ELF-1 (cell line): ENCODE results near the gene FAN1.
"Not testable (repeated sequence)": the region's sequence is repeated elsewhere in the genome, so short reads cannot be mapped to it uniquely, and the experiment has no call there.

Source experiments
- DNase-seq: peaks from one replicate; pipeline ENCODE4 v3.0.0-alpha.2; 2016; ENCODE audit warnings: low read depth, low spot score

The FAN1 gene

DNA sequence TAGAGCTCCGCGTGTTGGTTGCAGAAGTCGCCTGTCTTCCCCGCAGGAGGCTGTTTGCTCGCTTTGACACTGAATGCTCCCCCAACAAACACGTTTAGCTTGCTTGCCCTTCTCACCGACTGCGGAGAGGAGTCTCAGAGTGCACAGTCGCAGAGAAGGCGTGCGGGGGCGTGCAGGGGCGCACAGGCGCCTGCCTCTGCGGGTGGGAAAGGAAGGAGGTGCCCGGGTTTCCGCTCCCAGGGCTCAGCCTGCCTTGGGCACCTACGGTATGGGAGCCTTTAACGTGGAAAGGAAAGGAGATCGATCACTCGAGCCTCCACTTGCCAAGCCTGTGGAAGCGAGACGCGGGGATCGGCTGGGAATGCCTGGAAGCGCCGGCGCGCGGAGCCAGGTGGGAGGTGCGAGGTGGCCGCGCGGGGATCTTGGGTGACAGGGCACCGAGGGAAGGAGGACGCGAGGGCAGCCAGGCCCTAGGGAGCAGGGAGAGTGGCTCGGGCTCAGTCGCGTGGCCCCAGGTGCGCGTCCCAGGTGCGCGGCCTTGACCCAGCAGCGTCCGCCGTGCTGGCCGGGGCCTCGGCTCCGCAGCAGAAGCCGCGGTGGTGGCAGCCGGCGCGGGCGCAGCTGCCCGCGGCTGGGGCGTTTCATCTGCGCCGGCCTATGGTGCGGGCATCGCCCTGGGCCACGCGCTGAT is at the start of gene FAN1:
Gene FAN1 (plus strand): TSS at position 419 of the 691 bp plus-strand sequence. CDS start 749 bp downstream, outside the sequence.
- DNase-seq, result peak; percentile 91

- peak; percentile 9 for DNase-seq
Measured at GRCh38 chr15:30859091-30859874, 44.4 kb upstream of the FAN1 start.

DNA sequence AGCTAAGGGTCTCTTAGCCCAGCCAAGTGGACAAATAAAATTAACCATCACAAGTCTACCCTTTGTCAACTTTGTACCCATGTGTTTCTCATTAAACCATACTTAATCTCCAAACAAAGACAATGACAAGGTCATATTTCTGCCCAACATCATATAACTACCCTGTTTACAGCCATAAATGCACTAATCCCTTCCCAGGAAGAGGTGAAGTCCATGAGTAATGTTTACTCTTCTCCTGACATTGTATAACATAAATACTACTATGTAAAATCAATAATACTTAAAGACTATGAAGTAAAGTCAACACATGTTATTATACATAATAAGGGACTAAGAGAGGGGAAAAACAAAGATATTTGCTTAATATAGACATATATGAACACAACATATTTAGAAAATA is 38.5 kb upstream of the FAN1 start:
- DNase-seq, result no peak

- no peak for DNase-seq
Measured at GRCh38 chr15:30870681-30871080, 33.0 kb upstream of the FAN1 start.

DNA sequence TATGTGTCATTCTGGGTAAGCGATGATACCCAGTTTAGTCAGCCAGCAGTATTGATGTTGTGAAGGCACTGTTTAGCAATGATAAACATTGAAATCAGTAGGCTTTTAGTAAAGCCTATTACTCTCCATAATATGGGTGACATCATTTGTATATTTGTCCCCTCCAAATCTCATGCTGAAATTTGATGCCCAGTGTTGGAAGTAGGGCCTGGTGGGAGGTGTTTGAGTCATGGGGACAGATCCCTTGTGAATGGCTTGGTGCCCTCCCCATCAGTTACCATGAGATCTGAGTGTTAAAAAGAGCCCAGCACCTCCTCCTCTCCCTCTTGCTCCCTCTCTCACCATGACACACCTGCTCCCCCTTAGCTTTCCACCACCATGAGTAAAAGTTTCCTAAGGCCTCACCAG is 31.4 kb upstream of the FAN1 start:
- no peak for DNase-seq

DNA sequence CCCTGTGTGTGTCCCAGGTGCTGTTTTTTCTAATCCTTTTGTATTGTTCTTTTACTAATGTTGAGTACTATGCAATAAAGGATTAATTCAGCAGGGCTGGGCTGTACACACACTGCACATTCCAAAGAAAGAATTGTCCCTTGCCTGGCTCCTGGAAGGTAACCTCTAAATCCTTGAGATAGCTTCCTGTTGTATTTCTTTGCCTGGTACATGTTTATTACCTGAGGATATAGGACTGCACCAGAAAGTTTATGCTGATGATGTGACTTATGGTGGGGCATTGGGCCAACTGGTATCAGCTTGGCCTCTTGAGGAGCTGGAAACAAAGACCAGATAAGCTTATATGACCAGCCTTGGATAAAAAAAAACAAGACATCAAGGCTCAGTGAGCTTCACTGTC is 26.6 kb upstream of the FAN1 start:
- DNase-seq, result no peak

DNA sequence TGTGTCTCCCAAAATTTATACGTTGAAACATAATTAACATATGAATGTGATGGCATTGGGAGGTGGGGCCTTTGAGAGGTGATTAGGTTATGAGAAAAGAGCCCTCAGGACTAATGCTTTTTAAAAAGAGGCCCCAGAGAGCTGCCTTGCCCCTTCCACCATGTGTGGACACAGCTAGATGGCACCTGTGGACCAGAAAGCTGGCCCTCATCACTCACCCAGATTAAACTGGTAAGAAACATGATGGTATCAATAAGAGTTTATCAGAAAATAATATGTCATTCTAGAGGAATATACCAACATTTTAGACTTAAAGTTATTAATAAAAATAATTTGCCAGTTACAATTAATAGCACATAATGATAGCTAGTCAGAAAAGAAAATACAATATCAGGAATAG is 25.2 kb upstream of the FAN1 start:
- DNase-seq, result no peak

DNA sequence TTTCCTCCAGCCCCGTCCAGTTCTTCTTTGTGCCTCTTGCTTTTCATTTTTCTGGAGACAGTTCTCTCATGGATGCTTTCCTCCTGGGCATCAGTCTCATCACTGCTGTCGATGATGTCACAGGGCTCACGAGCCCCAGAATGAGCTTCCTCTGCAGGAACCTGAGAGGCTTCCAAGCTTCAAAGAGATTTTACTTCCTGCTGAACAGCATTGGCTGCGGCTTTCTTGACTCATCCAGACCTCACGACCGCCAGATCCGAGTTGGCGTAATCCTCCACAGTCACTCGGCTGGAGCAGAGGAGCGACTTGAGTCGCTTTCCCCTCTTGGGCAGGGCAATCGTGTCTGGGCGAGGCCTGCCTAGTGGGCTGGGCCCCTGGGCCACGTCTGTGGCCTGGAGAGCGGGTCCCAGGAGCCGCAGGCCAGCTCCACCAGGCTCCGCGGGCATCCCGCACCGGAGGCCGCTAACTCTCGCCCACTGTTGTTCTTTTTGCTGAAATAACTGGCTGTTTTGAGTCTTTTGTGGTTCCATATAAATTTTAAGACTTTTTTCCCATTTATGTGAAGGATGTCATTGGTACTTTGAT is 20.8 kb upstream of the FAN1 start:
- no peak for DNase-seq

- not testable (repeated sequence) for DNase-seq
Measured at GRCh38 chr15:30883666-30884065, 20.0 kb upstream of the FAN1 start.

GRCh38 chr15:30885814-30886213 is 17.9 kb upstream of the FAN1 start:
- DNase-seq, result peak; percentile 53

DNA sequence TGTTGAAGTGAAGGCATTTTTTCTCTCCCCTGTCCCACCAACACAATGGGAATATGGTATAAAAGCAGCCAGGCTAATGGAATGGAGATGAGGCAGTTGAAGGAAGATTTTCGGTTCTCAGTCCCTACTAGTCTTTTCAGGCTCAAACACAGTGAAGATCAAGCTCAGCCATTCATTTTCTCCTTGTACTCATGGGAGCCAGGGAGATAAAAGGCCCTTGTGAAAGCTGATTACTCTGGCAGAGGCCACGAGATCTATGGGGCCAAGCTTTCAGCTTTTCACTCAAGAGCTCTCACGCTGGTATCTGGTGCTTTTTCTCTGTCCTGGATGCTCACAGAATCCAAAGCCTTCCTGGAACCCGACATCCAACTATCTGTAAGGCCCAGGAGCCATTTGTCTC is 14.5 kb upstream of the FAN1 start:
- DNase-seq, result no peak

GRCh38 chr15:30895461-30896210 is 8.1 kb upstream of the FAN1 start:
- DNase-seq, result peak; percentile 28

- no peak for DNase-seq
Measured at GRCh38 chr15:30896211-30896606, 7.5 kb upstream of the FAN1 start.

- DNase-seq, result no peak
Measured at GRCh38 chr15:30901889-30902288, 1.8 kb upstream of the FAN1 start.

DNA sequence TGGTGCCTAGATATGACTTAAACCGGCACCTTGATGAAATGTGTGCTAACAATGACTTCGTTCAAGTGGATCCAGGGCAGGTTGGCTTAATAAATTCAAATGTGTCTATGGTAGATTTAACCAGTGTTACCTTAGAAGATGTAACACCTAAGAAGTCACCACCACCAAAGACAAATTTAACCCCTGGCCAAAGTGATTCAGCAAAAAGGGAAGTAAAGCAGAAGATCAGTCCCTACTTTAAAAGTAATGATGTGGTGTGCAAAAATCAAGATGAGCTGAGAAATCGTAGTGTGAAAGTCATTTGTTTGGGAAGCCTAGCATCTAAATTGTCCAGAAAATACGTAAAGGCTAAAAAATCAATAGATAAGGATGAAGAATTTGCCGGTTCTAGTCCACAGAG is 1.1 kb downstream of the FAN1 start:
- DNase-seq, result no peak

DNA sequence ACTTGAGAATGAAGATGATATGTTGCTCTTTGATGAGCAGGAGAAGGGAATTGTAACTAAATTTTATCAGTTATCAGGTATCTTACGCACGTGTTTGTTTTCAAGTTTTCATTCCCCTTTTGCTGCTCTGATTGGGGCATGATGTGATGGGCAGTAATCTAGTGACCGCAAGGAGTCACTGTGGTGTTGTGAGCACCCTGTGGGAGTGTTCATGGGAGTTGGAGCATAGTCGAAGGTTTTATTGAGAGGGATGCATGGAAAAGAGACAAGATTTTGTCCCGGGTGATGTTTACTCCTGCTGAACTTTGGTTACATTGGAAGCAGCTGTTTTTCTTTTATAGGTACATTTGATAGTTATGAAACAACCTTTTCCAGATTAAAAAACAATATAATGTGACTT is 2.1 kb downstream of the FAN1 start:
- DNase-seq, result no peak

- DNase-seq, result no peak
Measured at GRCh38 chr15:30906366-30906765, 2.7 kb downstream of the FAN1 start.

DNA sequence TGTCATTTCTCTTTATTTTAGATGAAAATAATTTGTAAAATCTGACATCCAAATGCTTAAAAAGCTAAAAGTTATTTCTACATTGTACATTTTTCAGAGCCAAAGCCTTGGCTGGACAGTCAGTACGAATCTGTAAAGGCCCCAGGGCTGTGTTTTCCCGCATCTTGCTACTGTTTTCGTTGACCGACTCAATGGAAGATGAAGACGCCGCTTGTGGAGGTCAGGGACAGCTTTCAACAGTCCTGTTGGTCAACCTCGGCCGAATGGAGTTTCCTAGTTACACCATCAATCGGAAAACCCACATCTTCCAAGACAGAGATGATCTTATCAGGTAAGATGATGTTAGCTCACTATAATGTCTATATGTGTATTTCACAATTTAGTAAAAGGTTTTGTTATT is 10.0 kb downstream of the FAN1 start:
- no peak for DNase-seq

DNA sequence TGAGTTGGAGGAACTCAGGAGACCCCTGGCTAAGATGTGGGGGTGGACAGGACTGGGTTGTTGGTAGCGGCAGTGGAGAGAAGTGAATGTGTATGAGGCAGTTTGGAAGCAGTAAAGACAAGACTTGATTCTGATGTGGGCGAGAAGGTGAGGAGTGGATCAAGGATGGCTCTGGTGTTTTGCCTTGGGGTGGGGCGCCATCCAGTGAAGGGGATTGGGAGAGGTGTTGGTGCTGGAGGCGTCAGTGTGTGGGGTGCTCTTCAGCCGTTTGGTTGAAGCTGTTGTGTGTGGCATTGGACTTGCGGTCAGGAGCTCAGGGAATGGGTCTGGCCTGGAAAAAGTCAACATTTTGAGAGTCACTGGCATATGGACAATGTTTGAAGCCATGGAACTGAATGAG is 13.3 kb downstream of the FAN1 start:
- no peak for DNase-seq

DNA sequence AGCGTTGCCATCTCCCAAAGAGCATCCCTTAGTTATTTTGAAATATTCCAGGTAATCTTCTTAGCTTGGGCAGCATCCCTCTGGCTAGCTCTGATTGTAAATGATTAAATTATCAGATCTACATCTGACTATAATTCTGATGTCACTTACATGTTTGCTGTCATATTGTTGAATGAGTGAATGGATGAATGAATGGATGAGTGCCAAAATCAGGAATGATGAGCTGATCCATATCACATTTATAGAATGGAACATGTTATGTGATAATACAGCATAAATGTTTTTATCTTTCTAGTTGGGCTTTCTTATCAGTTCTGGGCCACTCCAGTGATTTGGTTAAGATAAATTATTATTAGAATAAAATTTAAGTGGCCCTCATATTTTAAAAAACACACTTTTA is 14.0 kb downstream of the FAN1 start:
- DNase-seq, result no peak

GRCh38 chr15:30918366-30918765 is 14.7 kb downstream of the FAN1 start:
- DNase-seq, result no peak

DNA sequence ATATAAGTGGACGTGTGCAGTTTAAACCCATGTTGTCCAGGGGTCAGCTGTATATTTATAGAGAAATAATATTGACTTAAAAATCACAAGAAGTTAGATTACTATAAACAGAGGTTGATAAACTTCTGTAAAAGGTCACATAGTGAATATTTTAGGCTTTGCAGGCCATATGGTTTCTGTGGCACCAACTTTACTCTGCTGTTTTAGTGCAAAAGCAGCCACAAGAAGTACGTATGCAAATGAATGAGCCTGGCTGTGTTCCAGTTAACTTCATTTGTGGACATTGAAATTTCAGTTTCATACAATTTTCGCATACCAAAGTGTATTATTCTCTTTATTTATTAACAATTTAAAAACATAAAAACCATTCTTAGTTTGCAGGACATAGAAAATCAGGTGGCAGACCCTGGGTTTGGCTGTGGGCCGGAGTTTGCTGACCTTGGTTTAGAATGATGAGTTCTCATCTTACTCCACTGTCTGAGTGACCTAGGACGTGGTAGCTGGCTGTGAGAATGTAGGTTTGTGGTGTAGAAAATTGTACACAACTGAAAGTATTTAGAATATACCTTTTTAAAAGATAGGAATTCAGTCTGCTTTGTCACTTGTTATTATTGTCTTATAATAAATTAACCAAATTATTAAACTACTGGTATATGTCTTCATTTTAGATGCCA is 16.3 kb downstream of the FAN1 start:
- no peak for DNase-seq
